ENCODE results near the gene MEI1. TPM values are rescaled to one million over a fixed set of nuclear protein-coding genes. Genes with fewer than 3 reads are reported as not detected.

MEI1 gene
- total RNA-seq, 2 experiments from 2014 or later, result 2.3 to 14.6 TPM

- ChIA-PET POLR2A (interaction anchor here (0.7 to 2.8 kb wide), 4 partner anchors 9 to 98 kb away, joined by 3 to 16 read pairs (median 6); partner anchors contain the start of gene SREBF2), CTCF (ENCODE audit: unreplicated experiment) (interaction anchor here (1.5 kb wide), 1 partner anchor 14 kb away, joined by 3 read pairs; no protein-coding TSS in a partner anchor)
- no TSS peak for BruUV-seq (replicated peaks)
- Histone ChIP-seq H3K79me2 (ENCODE audit: insufficient read depth, low read depth, low read length) (peaks cover 100% of the 10 kb centered on the region), H3K4me1 (ENCODE audit: insufficient read depth, low read length, poor library complexity, severe bottlenecking) (peaks cover 88% of the 10 kb centered on the region), H3K9me2 (ENCODE audit: insufficient read depth, low read length) (no peaks in the 10 kb centered on the region), H3K36me3 (ENCODE audit: insufficient read depth, low read length) (peaks cover 90% of the 10 kb centered on the region), H2AFZ (ENCODE audit: low read length) (no peak overlapping the region), H3K9me3 (ENCODE audit: low read length) (no peaks in the 10 kb centered on the region), H3K4me3 (ENCODE audit: low read depth, low read length, poor library complexity, severe bottlenecking) (peak overlapping the region; percentile 25), H4K20me1 (ENCODE audit: insufficient read depth, low read length) (peaks cover 41% of the 10 kb centered on the region), H3K27ac (ENCODE audit: low read depth, low read length, poor library complexity, severe bottlenecking) (peak overlapping the region; percentile 57), H3K4me2 (ENCODE audit: low read length) (peak overlapping the region; percentile 72)
- intact Hi-C loops (cut with micrococcal nuclease; ENCODE audit: unreplicated experiment), result no loop called here
- no peak for TF ChIP-seq EZH2phosphoT487 (IDR thresholded peaks at IDR 0.05; ENCODE audit: borderline replicate concordance, low read depth, low read length)
- TF ChIP-seq CTCF (conservative IDR thresholded peaks at IDR 0.05; ENCODE audit: low read length), result no peak
- DNase-seq (ENCODE audit: low spot score), result no peak
These were observed 145.2 kb downstream of the MEI1 start for GRCh38 chr22:41844513-41844912.

- Histone ChIP-seq H3K27ac (ENCODE audit: low read depth, low read length, poor library complexity, severe bottlenecking) (peak overlapping the region; percentile 6), H3K4me2 (ENCODE audit: low read length) (peak overlapping the region; percentile 72), H2AFZ (ENCODE audit: low read length) (no peak overlapping the region), H4K20me1 (ENCODE audit: insufficient read depth, low read length) (peaks cover 36% of the 10 kb centered on the region), H3K36me3 (ENCODE audit: insufficient read depth, low read length) (peaks cover 88% of the 10 kb centered on the region), H3K4me1 (ENCODE audit: insufficient read depth, low read length, poor library complexity, severe bottlenecking) (peaks cover 77% of the 10 kb centered on the region), H3K4me3 (ENCODE audit: low read depth, low read length, poor library complexity, severe bottlenecking) (no peak overlapping the region), H3K9me3 (ENCODE audit: low read length) (no peaks in the 10 kb centered on the region), H3K9me2 (ENCODE audit: insufficient read depth, low read length) (no peaks in the 10 kb centered on the region), H3K79me2 (ENCODE audit: insufficient read depth, low read depth, low read length) (peaks cover 100% of the 10 kb centered on the region)
- POLR2A ChIA-PET, result interaction anchor here (0.5 to 2.8 kb wide), 4 partner anchors 10 to 241 kb away, joined by 3 to 16 read pairs (median 4); no protein-coding TSS in a partner anchor
- CTCF ChIA-PET (ENCODE audit: unreplicated experiment), result no interaction called here
- no peak for TF ChIP-seq EZH2phosphoT487 (IDR thresholded peaks at IDR 0.05; ENCODE audit: borderline replicate concordance, low read depth, low read length)
- no peak for TF ChIP-seq CTCF (conservative IDR thresholded peaks at IDR 0.05; ENCODE audit: low read length)
- intact Hi-C loops (cut with micrococcal nuclease; ENCODE audit: unreplicated experiment), result no loop called here
- DNase-seq (ENCODE audit: low spot score), result no peak
- TSS peak; percentile 36 for BruUV-seq (replicated peaks)
These were observed 146.3 kb downstream of the MEI1 start for GRCh38 chr22:41845380-41846267.

All from OCI-LY7 (cell line).